D721Med (cell line): ENCODE results near the gene SYPL1.

Experiments used
- DNase-seq: peaks from one replicate; pipeline ENCODE4 v3.0.0; 2011; ENCODE audit warnings: low spot score; ENCODE audit not compliant: insufficient read length
- FAIRE-seq: peaks from 2 replicates; lab custom pipeline; 2011; peaks lifted over from hg19 to GRCh38; lab: Jason Lieb, UNC
- CTCF ChIP-seq: IDR thresholded peaks from 2 replicates; pipeline ENCODE4 v1.5.1; 2012; ENCODE audit warnings: mild to moderate bottlenecking, control low read depth; ENCODE audit not compliant: insufficient read depth; ENCODE audit errors: missing control alignments

SYPL1 gene

GRCh38 chr7:106121189-106121810 is 9.2 kb upstream of the SYPL1 start:
- TF ChIP-seq CTCF, result no peak
- no peak for DNase-seq
- no peak for FAIRE-seq

GRCh38 chr7:106120500-106120899 is 8.4 kb upstream of the SYPL1 start:
- no peak for TF ChIP-seq CTCF
- DNase-seq (no peak), FAIRE-seq (no peak)

- FAIRE-seq (no peak), DNase-seq (no peak)
- no peak for TF ChIP-seq CTCF
These were observed 7.6 kb upstream of the SYPL1 start for GRCh38 chr7:106119719-106120118.

- DNase-seq (no peak), FAIRE-seq (no peak)
- no peak for TF ChIP-seq CTCF
These were observed 5.9 kb upstream of the SYPL1 start for GRCh38 chr7:106117786-106118544.

GRCh38 chr7:106116161-106116704 is 4.1 kb upstream of the SYPL1 start:
- DNase-seq (no peak), FAIRE-seq (no peak)
- TF ChIP-seq CTCF, result no peak

GRCh38 chr7:106114716-106115383 is 2.7 kb upstream of the SYPL1 start:
- no peak for FAIRE-seq
- no peak for TF ChIP-seq CTCF
- no peak for DNase-seq
